Gastrocnemius medialis (tissue), 4 donors: ENCODE measurements around the gene PDZRN3.

Experiments used
- CTCF ChIP-seq, 5 experiments: fragments of 450-650 bp in 3 of 5; fragments of 200-600 bp in 2 of 5; sonication (generic) in 2 of 5; IDR thresholded peaks in 4 of 5; conservative IDR thresholded peaks in 1 of 5; 1 replicate in 4 of 5; 2 replicates in 1 of 5; pipeline ENCODE4 v1.5.1; 2016 to 2019; ENCODE audit warnings: antibody characterized with exemption in 5 of 5, mild to moderate bottlenecking in 3 of 5, moderate library complexity in 3 of 5
- POLR2A ChIP-seq, 2 donors: fragments of 450-650 bp; IDR thresholded peaks; one replicate each; pipeline ENCODE4 v1.6.1; 2017; ENCODE audit warnings: antibody characterized with exemption in 2 of 2, mild to moderate bottlenecking in 2 of 2, moderate library complexity in 2 of 2

DNA sequence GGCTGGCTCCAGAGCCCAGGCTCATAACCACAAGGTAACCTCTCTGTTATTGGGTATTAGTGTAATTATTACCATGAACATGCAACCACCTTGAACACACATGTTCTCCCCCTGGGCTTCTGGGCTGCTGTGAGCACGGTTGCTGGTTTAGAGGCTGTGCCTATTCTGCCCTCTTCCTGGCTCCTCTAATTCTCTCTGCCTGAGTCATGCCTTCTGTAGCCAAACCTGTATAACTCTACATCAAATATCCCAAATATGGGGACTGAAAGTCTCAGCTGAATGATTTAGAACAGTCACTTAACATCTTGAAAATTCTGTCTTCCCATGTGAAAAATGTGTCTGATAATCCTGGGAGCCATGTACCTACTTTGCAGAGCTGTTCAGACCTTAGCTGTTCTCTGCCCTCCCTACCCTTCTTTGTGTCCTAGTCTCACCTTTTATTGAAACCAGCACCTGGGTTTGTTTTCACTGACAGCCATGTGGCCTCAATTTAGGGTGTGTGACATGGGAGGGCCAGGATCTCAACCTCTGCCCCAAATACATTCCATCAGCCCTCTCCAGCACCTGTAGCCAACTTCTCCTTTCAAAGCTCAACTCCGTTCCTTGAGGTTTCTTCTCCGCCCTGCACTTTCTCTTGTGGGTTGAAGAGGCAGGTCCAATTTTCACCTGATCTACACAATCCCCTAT, 60.7 kb downstream of the PDZRN3 start:
- TF ChIP-seq CTCF (IDR thresholded peaks at IDR 0.05 in 4 of 5, conservative IDR thresholded peaks at IDR 0.05 in 1 of 5) (no peak), POLR2A (IDR thresholded peaks at IDR 0.05) (no peak)
